HL-60 (cell line): Measurements from ENCODE around the gene FLOT2.
"Not testable (repeated sequence)": the region's sequence is repeated elsewhere in the genome, so short reads cannot be mapped to it uniquely, and the experiment has no call there.

ENCODE experiments used
- DNase-seq, 2 experiments: peaks; one replicate each; pipeline ENCODE4 v3.0.0-alpha.2; 2010 to 2020; ENCODE audit warnings: low read depth in 1 of 2, low spot score in 1 of 2
- H3K27ac ChIP-seq: fragments of 250-450 bp; sonication (Bioruptor Pico); replicated peaks from 2 replicates; pipeline ENCODE4 v1.5.1; 2020; ENCODE audit warnings: mild to moderate bottlenecking, moderate library complexity
- H3K27me3 ChIP-seq: fragments of 250-450 bp; sonication (Bioruptor Pico); 2 replicates; pipeline ENCODE4 v1.5.1; 2021; ENCODE audit warnings: mild to moderate bottlenecking, moderate library complexity; ENCODE audit not compliant: insufficient read depth, poor library complexity, severe bottlenecking
- H3K4me3 ChIP-seq: replicated peaks from 2 replicates; pipeline ENCODE4 v1.5.1; 2011; ENCODE audit warnings: mild to moderate bottlenecking, control low read depth, low read length; ENCODE audit not compliant: insufficient read depth
- GABPA ChIP-seq: IDR thresholded peaks from 2 replicates; pipeline ENCODE4 v1.6.1; 2012; ENCODE audit warnings: low read depth
- POLR2AphosphoS5 ChIP-seq: IDR thresholded peaks from 2 replicates; pipeline ENCODE4 v1.6.1; 2012; ENCODE audit warnings: low read depth
- SPI1 ChIP-seq: IDR thresholded peaks from 2 replicates; pipeline ENCODE4 v1.6.1; 2012; ENCODE audit warnings: low read depth, mild to moderate bottlenecking, borderline replicate concordance
- TF ChIP-seq, protein P1 (sequence below): IDR thresholded peaks from 2 replicates; pipeline ENCODE4 v1.6.1; 2012; ENCODE audit warnings: low read depth; ENCODE audit not compliant: insufficient replicate concordance
- TF ChIP-seq, protein P2 (sequence below): IDR thresholded peaks from one replicate; pipeline ENCODE4 v1.5.1; 2011; ENCODE audit warnings: low read length, control low read depth, inconsistent platforms; ENCODE audit not compliant: insufficient read depth

The FLOT2 gene

DNA sequence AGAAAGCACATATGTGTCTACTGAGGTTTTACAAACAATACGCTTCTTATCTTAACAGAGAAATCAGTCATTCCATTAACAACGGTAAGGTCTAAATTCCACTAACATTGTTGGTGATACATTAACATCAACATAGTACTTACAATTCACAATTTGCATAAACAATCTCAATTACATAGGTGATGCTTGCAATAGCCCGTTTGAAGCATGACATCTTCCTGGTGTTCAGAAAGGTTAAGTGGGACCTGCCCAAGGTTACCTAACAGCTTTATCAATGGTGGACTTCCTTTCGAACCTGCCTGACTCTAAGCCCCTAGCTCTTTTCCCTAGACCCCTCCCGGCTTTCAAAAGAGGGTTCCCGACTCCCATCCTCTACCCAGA is 55.6 kb downstream of the FLOT2 start:
- peak overlapping the region; percentile 99 for H3K4me3 ChIP-seq
- TF ChIP-seq, protein P1, sequence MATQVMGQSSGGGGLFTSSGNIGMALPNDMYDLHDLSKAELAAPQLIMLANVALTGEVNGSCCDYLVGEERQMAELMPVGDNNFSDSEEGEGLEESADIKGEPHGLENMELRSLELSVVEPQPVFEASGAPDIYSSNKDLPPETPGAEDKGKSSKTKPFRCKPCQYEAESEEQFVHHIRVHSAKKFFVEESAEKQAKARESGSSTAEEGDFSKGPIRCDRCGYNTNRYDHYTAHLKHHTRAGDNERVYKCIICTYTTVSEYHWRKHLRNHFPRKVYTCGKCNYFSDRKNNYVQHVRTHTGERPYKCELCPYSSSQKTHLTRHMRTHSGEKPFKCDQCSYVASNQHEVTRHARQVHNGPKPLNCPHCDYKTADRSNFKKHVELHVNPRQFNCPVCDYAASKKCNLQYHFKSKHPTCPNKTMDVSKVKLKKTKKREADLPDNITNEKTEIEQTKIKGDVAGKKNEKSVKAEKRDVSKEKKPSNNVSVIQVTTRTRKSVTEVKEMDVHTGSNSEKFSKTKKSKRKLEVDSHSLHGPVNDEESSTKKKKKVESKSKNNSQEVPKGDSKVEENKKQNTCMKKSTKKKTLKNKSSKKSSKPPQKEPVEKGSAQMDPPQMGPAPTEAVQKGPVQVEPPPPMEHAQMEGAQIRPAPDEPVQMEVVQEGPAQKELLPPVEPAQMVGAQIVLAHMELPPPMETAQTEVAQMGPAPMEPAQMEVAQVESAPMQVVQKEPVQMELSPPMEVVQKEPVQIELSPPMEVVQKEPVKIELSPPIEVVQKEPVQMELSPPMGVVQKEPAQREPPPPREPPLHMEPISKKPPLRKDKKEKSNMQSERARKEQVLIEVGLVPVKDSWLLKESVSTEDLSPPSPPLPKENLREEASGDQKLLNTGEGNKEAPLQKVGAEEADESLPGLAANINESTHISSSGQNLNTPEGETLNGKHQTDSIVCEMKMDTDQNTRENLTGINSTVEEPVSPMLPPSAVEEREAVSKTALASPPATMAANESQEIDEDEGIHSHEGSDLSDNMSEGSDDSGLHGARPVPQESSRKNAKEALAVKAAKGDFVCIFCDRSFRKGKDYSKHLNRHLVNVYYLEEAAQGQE, result no peak
- TF ChIP-seq, protein P2, sequence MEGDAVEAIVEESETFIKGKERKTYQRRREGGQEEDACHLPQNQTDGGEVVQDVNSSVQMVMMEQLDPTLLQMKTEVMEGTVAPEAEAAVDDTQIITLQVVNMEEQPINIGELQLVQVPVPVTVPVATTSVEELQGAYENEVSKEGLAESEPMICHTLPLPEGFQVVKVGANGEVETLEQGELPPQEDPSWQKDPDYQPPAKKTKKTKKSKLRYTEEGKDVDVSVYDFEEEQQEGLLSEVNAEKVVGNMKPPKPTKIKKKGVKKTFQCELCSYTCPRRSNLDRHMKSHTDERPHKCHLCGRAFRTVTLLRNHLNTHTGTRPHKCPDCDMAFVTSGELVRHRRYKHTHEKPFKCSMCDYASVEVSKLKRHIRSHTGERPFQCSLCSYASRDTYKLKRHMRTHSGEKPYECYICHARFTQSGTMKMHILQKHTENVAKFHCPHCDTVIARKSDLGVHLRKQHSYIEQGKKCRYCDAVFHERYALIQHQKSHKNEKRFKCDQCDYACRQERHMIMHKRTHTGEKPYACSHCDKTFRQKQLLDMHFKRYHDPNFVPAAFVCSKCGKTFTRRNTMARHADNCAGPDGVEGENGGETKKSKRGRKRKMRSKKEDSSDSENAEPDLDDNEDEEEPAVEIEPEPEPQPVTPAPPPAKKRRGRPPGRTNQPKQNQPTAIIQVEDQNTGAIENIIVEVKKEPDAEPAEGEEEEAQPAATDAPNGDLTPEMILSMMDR, result no peak
- no peak for TF ChIP-seq POLR2AphosphoS5
- TF ChIP-seq SPI1, result no peak
- no peak for TF ChIP-seq GABPA
- H3K27ac ChIP-seq, result peak overlapping the region; percentile 63
- no peaks in the 10 kb centered on the region for H3K27me3 ChIP-seq
- no peak for DNase-seq

DNA sequence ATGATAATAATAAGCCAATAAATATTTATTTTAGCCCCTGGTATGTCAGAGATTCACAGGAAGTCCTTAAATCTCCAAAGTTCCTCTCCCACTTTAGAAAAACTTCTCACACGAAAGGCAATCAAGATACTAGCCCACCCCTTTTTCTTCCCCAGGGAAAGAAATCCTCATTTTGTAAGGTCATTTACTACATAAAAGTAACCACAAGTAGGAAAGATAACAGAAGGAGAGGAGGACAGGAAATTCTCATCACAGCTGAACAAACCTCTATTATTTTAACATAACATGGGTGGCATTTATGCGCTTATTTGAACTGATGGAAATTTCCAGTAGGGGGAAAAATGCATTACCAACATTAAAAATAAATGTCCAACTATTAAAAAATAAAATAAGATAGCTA is 58.3 kb downstream of the FLOT2 start:
- TF ChIP-seq POLR2AphosphoS5 (no peak), SPI1 (no peak), GABPA (no peak)
- TF ChIP-seq, protein P2, result no peak
- TF ChIP-seq, protein P1, result no peak
- no peak overlapping the region; the same call in 1 of the 2 replicates for H3K27ac ChIP-seq
- no peak overlapping the region for H3K4me3 ChIP-seq
- no peak for DNase-seq
- H3K27me3 ChIP-seq, result no peaks in the 10 kb centered on the region

DNA sequence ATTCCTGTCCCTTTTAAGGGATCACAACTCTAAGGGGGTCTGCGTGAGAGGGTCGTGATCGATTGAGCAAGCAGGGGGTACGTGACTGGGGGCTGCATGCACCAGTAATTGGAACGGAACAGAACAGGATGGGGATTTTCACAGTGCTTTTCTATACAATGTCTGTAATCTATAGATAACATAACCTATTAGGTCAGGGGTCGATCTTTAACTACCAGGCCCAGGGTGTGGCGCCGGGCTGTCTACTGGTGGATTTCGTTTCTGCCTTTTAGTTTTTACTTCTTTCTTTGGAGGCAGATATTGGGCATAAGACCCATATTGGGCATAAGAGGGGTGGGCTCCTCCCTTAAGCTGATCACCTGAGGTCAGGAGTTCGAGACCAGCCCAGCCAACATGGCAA is 61.0 kb downstream of the FLOT2 start:
- H3K27me3 ChIP-seq, H3K27ac ChIP-seq, DNase-seq, H3K4me3 ChIP-seq: not testable (repeated sequence)

DNA sequence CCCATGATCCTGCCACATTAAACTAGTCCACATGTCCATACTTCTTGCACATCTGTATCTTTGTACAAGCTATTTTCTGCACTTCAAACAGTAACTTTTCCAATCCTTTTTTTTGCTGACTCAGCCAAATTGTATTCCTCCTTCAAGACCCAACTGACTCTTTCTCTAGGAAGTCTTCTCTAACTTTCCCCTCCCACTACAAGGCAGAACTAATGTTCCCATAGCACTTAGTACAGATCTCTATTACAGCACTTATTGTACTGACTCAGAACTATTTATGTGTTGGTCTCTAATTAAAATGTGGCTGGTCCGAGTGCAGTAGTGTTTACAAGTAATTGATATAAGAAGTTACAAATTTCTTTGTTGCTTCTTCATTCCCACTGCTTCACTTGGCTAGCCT is 63.1 kb downstream of the FLOT2 start:
- Histone ChIP-seq H3K4me3 (no peak overlapping the region), H3K27ac (no peak overlapping the region), H3K27me3 (no peaks in the 10 kb centered on the region)
- TF ChIP-seq SPI1 (no peak), GABPA (no peak), POLR2AphosphoS5 (no peak)
- TF ChIP-seq, protein P2, result no peak
- TF ChIP-seq, protein P1, result no peak
- DNase-seq, result no peak
